Measurements from ENCODE around the gene CLCN6.

The CLCN6 gene

GRCh38 chr1:11860587-11860986, 54.6 kb downstream of the CLCN6 start:
- Mint-ChIP-seq H3K36me3 (no peaks in the 10 kb centered on the region), H3K27ac (no peak overlapping the region), H3K4me1 (no peaks in the 10 kb centered on the region), H3K4me3 (no peak overlapping the region), H3K9me3 (no peaks in the 10 kb centered on the region)
- no peak for ATAC-seq
- no peak for DNase-seq (ENCODE audit: low spot score in 2 of 2)

DNA sequence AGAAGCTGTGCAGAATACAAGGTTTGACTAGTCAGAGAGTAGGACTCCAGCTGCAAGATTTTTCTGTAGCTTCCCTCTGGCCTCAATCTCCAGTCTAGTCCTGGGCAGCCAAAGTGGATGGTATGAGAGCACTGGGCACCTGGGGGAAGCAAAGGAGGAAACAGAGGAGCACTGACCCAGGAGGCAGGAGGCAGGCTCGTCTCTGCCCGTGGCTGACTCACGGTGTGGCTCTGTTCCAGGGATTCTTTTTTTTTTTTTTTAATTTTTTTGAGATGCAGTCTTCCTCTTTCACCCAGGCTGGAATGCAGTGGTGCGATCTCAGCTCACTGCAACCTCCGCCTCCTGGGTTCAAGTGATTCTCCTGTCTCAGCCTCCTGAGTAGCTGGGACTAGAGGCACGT, 56.9 kb downstream of the CLCN6 start:
- no peak overlapping the region for H3K4me3 Mint-ChIP-seq
- ATAC-seq (no peak), DNase-seq (ENCODE audit: low spot score in 2 of 2) (no peak)
- H3K9me3 Mint-ChIP-seq, result no peaks in the 10 kb centered on the region
- no peaks in the 10 kb centered on the region for H3K4me1 Mint-ChIP-seq
- no peak overlapping the region for H3K27ac Mint-ChIP-seq
- H3K36me3 Mint-ChIP-seq, result no peaks in the 10 kb centered on the region

DNA sequence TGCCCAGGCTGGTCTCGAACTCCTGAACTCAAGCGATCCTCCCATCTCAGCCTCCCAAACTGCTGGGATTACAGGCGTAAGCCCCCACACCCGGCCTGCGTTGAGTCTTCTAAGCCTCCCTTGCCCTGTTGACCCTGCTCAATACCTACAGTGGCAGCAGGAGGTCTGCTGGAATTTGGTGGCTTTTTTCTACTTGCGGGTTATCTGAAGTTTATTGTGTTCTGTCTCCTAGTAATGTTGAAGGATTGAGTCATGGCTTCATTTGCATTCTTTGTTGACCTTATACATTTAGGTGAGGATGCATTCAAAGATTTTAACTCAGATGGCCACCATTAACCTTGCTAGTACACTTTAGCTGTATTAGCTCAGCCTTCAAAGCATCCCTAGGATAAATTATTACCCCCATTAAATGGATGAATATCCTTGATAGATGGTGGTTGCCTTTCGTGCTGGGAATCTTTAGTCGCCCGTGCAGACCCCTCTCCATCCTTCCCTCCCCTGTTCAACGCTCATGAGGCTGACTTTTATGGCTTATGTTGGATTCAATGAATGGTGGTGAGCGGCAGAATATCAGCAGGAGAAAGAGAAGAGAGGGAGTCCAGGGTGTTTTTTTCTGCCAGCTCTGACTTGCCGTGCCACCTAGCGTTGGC, 62.5 kb downstream of the CLCN6 start:
- Mint-ChIP-seq H3K27ac (no peak overlapping the region), H3K4me3 (no peak overlapping the region), H3K4me1 (no peaks in the 10 kb centered on the region), H3K9me3 (no peaks in the 10 kb centered on the region), H3K36me3 (no peaks in the 10 kb centered on the region)
- ATAC-seq (no peak), DNase-seq (ENCODE audit: low spot score in 2 of 2) (no peak)

DNA sequence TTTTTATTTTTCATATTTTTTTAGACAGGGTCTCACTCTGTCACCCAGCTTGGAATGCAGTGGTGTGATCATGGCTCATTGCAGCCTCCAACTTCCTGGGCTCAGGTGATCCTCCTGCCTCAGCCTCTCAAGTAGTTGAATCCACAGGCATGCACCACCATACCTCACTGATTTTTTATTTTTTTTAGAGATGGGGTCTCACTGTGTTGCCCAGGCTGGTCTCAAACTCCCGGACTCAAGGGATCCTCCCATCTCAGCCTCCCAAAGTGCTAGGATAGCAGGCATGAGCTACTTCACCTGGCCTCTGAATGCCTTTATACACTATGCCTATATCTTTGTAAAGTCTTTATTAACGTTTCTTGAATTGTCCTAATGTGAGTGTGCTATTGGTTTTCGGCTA, 63.1 kb downstream of the CLCN6 start:
- H3K9me3 Mint-ChIP-seq, result no peaks in the 10 kb centered on the region
- no peaks in the 10 kb centered on the region for H3K36me3 Mint-ChIP-seq
- no peak overlapping the region for H3K4me3 Mint-ChIP-seq
- no peak overlapping the region for H3K27ac Mint-ChIP-seq
- no peaks in the 10 kb centered on the region for H3K4me1 Mint-ChIP-seq
- ATAC-seq (no peak), DNase-seq (ENCODE audit: low spot score in 2 of 2) (no peak)

DNA sequence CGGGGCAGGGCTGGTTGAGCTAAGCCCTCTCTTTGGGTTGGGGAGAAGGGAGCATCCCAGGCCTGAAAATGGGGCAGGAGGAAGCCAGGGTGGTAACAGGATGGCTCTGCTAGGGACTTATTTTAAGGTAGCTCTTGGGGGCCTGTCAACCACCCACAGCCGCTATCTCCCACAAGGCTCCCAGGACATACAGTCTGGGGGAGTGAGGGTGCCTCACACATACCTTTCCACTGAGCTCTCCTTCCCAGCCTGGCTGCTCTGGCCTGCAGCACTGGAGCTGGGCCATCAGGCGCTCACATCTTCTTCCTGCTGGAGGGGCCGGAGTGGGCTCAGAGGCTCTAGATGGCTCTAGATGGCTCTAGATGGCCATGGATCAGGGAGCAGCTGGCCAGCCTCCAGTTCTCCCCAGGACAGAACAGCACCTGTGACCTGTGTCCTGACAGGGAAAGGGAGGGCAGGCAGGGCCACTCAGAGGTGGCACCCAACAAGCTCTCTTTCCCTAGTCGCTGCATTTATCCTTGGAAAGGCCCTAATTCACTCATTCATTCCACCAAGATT, 63.7 kb downstream of the CLCN6 start:
- DNase-seq (ENCODE audit: low spot score in 2 of 2) (no peak), ATAC-seq (no peak)
- no peak overlapping the region for H3K27ac Mint-ChIP-seq
- no peaks in the 10 kb centered on the region for H3K9me3 Mint-ChIP-seq
- no peaks in the 10 kb centered on the region for H3K36me3 Mint-ChIP-seq
- H3K4me1 Mint-ChIP-seq, result no peaks in the 10 kb centered on the region
- H3K4me3 Mint-ChIP-seq, result no peak overlapping the region

- no peak for DNase-seq (ENCODE audit: low spot score in 2 of 2)
- H3K4me1 Mint-ChIP-seq, result no peaks in the 10 kb centered on the region
Measured at GRCh38 chr1:11872545-11872944, 66.6 kb downstream of the CLCN6 start.

GRCh38 chr1:11873395-11874257, 67.6 kb downstream of the CLCN6 start:
- Mint-ChIP-seq H3K4me3 (no peak overlapping the region), H3K9me3 (no peaks in the 10 kb centered on the region), H3K4me1 (no peaks in the 10 kb centered on the region), H3K36me3 (no peaks in the 10 kb centered on the region), H3K27ac (no peak overlapping the region)
- ATAC-seq (no peak), DNase-seq (ENCODE audit: low spot score in 2 of 2) (no peak)

More at GRCh38 chr1:11872545-11872944, 66.6 kb downstream of the CLCN6 start:
- ATAC-seq, result no peak
- no peaks in the 10 kb centered on the region for H3K9me3 Mint-ChIP-seq
- no peak overlapping the region for H3K4me3 Mint-ChIP-seq
- no peak overlapping the region for H3K27ac Mint-ChIP-seq
- H3K36me3 Mint-ChIP-seq, result no peaks in the 10 kb centered on the region

GRCh38 chr1:11874258-11874562, 68.2 kb downstream of the CLCN6 start:
- H3K27ac Mint-ChIP-seq, result no peak overlapping the region
- no peaks in the 10 kb centered on the region for H3K4me1 Mint-ChIP-seq
- no peaks in the 10 kb centered on the region for H3K9me3 Mint-ChIP-seq
- DNase-seq (ENCODE audit: low spot score in 2 of 2) (no peak), ATAC-seq (no peak)
- H3K36me3 Mint-ChIP-seq, result no peaks in the 10 kb centered on the region
- H3K4me3 Mint-ChIP-seq, result no peak overlapping the region

- H3K4me3 Mint-ChIP-seq, result no peak overlapping the region
- DNase-seq (ENCODE audit: low spot score in 2 of 2) (no peak), ATAC-seq (no peak)
- H3K9me3 Mint-ChIP-seq, result no peaks in the 10 kb centered on the region
- no peaks in the 10 kb centered on the region for H3K4me1 Mint-ChIP-seq
- no peaks in the 10 kb centered on the region for H3K36me3 Mint-ChIP-seq
- no peak overlapping the region for H3K27ac Mint-ChIP-seq
Measured at GRCh38 chr1:11874624-11875023, 68.6 kb downstream of the CLCN6 start.

DNA sequence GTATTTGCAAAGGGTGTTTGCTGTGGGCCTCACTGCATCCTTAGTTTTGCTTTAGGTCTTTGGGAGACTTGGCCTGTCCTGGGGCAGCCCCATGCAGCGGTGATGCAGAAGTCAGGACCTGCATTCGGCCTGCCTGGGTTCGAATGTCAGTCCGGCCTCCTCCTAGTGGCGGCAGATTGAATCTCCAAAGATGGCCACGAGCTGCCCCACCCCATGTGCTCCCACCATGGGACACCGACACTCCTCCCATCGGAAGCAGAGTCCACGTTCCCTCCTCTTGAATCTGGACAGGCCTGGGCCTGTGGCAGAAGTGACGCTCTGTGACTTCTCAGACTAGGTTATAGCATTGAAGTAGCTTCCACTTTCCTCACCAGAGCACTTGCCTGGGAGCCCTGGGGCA, 69.1 kb downstream of the CLCN6 start:
- no peak for DNase-seq (ENCODE audit: low spot score in 2 of 2)
- H3K27ac Mint-ChIP-seq, result no peak overlapping the region
- no peak overlapping the region for H3K4me3 Mint-ChIP-seq
- no peak for ATAC-seq
- H3K4me1 Mint-ChIP-seq, result no peaks in the 10 kb centered on the region
- no peaks in the 10 kb centered on the region for H3K36me3 Mint-ChIP-seq
- H3K9me3 Mint-ChIP-seq, result no peaks in the 10 kb centered on the region

GRCh38 chr1:11877074-11877473, 71.1 kb downstream of the CLCN6 start:
- H3K4me3 Mint-ChIP-seq, result no peak overlapping the region

DNA sequence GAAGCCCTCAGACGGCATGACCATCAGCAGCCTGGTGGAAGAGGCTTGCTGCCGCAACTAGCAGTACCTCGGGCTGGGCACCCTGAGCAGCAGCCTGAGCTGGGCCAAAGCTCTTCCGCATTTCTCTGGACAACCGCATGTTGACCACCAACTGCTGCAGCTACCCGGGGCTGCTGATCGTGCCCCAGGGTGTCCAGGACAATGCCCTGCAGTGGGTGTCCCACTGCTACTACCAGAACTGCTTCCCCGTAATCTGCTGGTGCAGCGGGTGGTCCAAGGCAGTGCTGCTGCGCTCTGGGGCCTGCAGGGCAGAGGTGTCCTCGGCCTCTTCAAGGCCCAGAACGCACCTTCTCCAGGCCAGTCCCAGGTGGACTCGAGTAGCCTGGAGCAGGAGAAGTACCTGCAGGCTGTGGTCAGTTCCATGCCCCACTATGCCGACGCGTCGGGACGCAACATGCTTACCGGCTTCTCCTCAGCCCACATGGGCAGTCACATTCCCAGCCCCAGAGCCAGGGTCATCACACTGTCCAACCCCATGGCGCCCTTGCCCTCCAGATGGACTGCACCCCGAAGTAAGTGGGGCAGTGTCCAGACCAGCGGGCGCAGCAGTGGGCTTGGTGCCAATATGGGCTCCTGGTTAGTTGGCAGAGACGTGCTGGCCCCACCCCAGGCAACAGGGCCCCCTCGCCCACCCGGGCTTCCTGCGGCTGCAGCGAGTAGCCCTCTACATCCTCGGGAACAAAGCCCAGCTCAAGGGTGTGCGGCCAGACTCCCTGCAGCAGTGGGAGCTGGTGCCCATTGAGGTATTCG, 72.3 kb downstream of the CLCN6 start:
- no peaks in the 10 kb centered on the region for H3K9me3 Mint-ChIP-seq
- no peaks in the 10 kb centered on the region for H3K36me3 Mint-ChIP-seq
- no peak overlapping the region for H3K27ac Mint-ChIP-seq
- no peak overlapping the region for H3K4me3 Mint-ChIP-seq
- ATAC-seq (no peak), DNase-seq (ENCODE audit: low spot score in 2 of 2) (no peak)
- H3K4me1 Mint-ChIP-seq, result no peaks in the 10 kb centered on the region

More at GRCh38 chr1:11877074-11877473, 71.1 kb downstream of the CLCN6 start:
- no peaks in the 10 kb centered on the region for H3K36me3 Mint-ChIP-seq
- no peaks in the 10 kb centered on the region for H3K9me3 Mint-ChIP-seq
- no peak for ATAC-seq
- DNase-seq (ENCODE audit: low spot score in 2 of 2), result no peak
- no peaks in the 10 kb centered on the region for H3K4me1 Mint-ChIP-seq
- H3K27ac Mint-ChIP-seq, result no peak overlapping the region

- no peak for DNase-seq (ENCODE audit: low spot score in 2 of 2)
- H3K4me1 Mint-ChIP-seq, result no peaks in the 10 kb centered on the region
- no peaks in the 10 kb centered on the region for H3K9me3 Mint-ChIP-seq
- H3K4me3 Mint-ChIP-seq, result no peak overlapping the region
- no peak for ATAC-seq
- no peaks in the 10 kb centered on the region for H3K36me3 Mint-ChIP-seq
- H3K27ac Mint-ChIP-seq, result no peak overlapping the region
Measured at GRCh38 chr1:11878891-11879190, 72.8 kb downstream of the CLCN6 start.

DNA sequence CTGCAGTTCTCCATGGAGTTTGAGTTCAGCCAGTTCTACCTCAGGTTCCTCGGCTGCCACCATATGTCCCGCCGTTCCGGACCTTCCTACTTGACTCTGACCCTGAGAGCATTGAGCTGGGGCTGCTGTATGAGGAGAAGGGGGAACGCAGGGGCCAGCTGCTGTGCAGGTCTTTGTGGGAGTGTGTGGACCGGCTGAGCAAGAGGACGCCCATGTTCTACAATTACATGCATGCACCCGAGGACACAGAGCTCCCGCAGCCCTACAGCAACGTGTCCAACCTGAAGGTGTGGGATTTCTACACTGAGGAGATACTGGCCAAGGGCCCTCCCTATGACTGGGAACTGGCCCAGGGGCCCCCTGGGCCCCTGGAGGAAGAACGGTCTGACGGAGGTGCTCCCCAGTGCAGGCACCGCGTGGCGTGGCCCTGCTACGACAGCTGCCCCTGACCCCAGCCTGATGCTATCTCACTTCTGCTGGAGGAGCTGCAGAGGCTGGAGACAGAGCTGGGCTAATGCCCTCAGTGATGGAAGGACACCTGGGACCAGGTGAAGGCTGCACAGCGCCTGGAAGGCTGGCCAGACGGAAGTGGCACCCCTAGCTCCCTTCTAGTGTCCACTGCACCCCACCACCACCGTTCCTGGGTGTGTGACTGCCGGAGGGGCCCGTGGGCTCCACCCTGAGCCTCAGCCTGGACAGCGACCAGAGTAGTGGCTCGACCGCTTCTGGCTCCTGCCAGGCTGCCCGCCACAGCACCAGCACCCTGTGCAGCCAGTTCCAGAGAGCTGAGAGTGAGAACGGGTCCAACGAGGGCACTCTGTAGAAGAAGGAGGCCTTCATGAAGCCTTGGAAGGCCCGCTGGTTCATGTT, 73.6 kb downstream of the CLCN6 start:
- Mint-ChIP-seq H3K9me3 (no peaks in the 10 kb centered on the region), H3K36me3 (no peaks in the 10 kb centered on the region), H3K27ac (no peak overlapping the region), H3K4me3 (no peak overlapping the region), H3K4me1 (no peaks in the 10 kb centered on the region)
- peak; percentile 31 for ATAC-seq
- DNase-seq (ENCODE audit: low spot score in 2 of 2), result no peak

GRCh38 chr1:11880181-11880575, 74.2 kb downstream of the CLCN6 start:
- no peak for DNase-seq (ENCODE audit: low spot score in 2 of 2)
- H3K9me3 Mint-ChIP-seq, result no peaks in the 10 kb centered on the region
- no peak for ATAC-seq
- no peaks in the 10 kb centered on the region for H3K4me1 Mint-ChIP-seq
- no peaks in the 10 kb centered on the region for H3K36me3 Mint-ChIP-seq
- H3K27ac Mint-ChIP-seq, result no peak overlapping the region
- no peak overlapping the region for H3K4me3 Mint-ChIP-seq
